Retina (tissue), 1 donor: ENCODE measurements around the gene ANKRD39.
"Not testable (repeated sequence)": the region's sequence is repeated elsewhere in the genome, so short reads cannot be mapped to it uniquely, and the experiment has no call there.

ENCODE experiments used
- DNase-seq: peaks from one replicate; pipeline ENCODE4 v3.0.0-alpha.2; 2016

ANKRD39 gene

GRCh38 chr2:96869822-96870625 is 12.2 kb upstream of the ANKRD39 start, which contains the start of gene SEMA4C:
SEMA4C (minus strand) TSS chr2:96870080; CDS start chr2:96867886, 2,194 bp downstream.
- DNase-seq: peak; percentile 69

GRCh38 chr2:96869281-96869821 is 11.5 kb upstream of the ANKRD39 start:
- DNase-seq: no peak

DNA sequence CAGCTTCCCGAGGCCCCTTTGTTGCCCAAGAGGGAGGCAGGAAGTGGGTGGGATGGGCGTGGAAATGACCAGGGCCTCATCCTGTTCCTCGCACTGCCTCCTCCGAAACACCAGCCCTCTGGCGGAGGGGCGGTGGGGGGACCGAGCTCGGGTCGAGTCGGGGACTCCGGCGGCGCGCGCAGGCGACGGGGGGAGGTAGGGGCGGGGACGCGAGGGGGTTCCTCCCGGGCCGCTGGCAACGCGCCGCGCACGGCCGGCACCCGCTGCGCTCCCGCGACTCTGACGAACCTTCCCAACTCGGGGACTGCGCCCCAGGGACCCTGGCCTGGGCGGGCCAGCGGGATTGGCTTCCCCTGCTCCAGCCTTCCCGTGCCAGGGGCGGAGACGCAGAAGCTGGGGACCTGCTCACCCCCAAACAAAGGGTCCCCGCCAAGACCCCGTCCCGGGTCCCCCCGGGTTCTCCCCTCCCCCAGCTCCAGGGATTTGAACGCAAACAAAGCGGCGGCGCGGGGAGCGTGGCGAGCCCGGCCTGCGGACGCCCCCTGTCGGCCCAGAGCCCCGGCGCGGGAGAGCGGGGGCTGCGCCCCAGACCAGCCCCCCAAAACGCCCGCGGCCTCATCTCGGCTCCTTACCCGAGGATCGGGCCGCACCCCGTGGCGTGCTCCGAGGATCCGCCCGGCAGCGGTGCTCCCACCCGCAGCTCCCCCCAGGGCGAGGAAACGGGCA is 10.9 kb upstream of the ANKRD39 start:
- DNase-seq: peak; percentile 88

DNA sequence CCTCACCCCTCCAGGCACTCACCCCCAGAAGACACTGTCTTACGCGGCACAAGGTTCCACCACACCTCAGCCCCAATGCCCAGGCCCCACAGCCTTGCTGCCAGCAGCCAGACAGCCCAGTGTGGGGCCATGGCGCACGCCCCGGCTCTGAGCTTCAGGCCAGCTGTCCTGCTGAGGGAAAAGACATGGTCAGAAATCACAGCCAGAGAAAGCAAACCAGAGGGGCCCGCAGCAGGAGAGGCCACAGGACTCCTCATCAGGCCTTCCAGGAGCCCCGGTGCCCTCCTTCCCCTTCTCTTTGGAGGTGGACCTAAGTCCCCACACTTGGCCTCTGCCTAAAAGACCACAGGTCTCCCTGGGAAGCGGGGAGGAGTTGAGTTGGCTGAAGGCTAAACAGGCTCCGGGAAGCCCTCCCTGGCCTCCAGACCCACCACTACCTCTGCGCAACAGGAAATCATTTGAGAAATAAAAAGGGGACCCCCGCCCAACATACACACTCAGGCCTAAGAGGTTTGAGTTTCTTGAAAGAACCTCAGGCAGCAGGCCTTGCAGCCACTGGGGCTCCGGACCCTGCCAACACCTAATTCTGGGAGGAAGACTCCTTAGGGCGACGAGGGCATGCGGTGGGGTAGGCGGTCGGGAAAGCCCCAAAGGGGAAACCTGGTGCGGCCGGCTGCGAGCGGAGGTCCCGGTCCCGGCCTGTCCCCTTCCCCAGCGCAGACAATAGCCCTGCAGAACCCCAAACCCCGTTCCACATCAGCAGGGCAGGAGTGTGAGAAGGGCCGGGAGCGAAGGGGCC is 10.1 kb upstream of the ANKRD39 start:
- peak; percentile 81 for DNase-seq

GRCh38 chr2:96866986-96867755 is 9.4 kb upstream of the ANKRD39 start:
- DNase-seq: no peak

- no peak for DNase-seq
Measured at GRCh38 chr2:96866586-96866985, 8.8 kb upstream of the ANKRD39 start.

DNA sequence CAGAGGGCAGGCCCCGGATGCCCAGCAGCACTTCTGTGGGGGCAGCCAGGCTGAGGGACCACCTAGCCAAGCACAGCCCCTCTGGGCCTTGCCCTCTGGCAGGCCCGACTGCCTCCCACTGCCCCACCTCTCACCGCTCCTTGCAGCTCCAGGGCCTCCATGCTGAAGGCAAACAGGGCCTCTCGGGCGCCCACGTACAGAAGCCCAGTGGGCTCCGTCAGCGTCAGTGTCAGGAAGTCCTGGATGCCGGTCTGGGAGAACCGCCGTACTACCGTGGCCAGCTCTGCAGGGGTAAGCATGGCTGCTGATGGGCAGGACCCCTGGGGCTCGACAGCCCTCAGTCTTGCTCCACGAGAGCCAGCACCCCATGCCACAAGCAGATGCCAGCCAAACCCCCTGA is 8.3 kb upstream of the ANKRD39 start:
- DNase-seq: no peak

DNA sequence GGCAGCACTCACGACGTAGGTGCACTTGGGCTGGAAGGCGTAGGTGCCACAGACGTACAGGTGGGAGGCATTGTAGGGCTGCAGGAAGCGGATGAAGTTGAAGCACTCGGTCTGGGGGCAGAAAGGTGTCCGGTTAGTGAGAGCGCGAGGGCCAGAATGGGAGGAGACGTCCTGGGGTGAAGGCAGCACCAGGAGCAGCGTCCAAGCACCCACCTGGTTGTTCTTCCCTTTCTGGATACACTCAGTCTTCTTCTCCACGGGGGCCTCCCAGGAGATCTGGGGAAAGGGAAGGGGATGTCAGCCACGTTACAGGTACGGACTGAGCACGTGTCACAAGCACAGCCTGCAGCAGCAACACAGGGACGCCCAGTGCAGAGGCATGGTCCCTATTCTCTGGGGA is 7.8 kb upstream of the ANKRD39 start:
- no peak for DNase-seq

GRCh38 chr2:96864343-96865091 is 6.7 kb upstream of the ANKRD39 start:
- DNase-seq: no peak

DNA sequence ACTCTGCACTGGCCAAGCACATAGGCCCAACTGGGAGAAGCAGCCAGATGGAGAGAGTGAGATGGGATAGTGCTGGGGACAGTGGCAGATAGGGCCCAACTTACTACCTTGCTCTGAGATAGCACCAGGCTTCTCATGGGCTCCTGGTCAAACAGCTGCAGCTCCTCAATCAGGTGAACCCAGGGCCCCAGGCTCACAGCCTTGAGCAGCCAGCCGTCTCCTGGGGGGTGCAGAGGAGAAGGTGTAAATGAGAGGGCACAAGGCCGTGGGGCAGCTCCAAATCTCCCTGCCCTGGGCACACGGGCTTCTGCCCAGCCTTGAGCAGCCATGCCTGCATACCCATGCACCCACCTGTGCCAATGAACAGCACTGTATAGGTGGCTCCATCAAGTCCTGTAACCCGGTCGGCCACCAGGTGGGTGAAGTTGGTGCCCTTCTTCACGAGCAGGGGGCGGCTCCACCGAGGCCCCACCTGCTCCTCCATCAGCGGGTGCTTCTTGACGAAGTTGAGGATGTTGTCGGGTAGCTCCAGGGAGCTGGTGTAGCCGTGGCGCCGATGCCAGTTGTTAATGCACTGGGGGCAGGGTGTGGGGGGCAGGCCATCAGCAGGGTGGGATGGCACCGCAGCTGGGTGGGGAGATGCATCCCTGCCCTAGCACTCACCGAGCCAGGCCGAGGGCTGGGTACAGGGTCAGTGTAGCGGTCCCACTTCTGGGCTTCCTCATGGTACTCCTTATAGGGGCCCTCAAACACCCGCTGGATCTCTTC is 5.9 kb upstream of the ANKRD39 start:
- no peak for DNase-seq

DNA sequence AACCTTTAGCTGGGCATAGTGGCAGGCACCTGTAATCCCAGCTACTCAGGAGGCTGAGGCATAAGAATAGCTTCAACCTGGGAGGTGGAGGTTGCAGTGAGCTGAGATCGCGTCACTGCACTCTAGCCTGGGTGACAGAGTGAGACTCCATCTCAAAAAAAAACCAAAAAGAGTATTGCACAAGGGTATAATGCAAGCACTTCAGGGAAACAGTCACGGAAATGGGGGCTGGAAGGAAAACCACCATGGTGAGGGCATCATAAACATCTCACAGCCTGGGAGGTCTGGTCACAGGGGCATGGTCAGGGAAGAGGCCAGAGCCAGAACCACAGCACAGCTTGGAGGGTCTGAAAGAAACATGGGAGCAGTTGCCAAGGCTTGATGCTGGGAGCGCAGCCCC is 5.2 kb upstream of the ANKRD39 start:
- DNase-seq: not testable (repeated sequence)

- DNase-seq: no peak
Measured at GRCh38 chr2:96861074-96861473, 3.3 kb upstream of the ANKRD39 start.

GRCh38 chr2:96860065-96861029 is 2.5 kb upstream of the ANKRD39 start:
- DNase-seq: no peak

- DNase-seq: no peak
Measured at GRCh38 chr2:96859681-96860064, 1.9 kb upstream of the ANKRD39 start.

DNA sequence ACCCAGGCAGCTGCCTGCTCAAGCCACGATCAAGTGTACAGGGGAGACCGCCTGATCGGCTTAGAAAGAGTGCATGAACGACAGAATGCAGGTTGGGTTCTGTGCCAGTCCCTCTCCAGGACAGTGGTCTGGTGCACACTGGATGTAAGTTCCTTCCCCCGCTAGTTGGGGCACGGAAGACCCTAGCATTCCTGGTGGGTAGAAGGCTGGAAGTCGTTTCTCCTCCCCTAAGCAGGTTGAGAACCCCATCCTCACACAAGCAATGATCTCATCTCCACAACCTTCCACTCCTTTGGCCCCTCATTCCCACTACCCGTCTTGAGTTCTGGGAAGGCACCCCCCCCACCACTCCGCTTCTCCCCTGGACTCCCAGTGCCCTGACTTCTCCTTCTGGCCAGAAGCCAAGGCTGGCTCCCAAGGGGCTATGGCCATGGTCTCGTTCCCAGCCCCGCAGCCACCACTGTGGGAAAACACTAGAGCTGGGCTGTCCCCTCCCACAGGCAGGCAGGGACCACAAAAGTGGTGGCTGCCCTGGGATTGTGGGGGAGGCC is 1.4 kb upstream of the ANKRD39 start:
- DNase-seq: no peak

- no peak for DNase-seq
Measured at GRCh38 chr2:96856776-96857666, 795 bp downstream of the ANKRD39 start.

DNA sequence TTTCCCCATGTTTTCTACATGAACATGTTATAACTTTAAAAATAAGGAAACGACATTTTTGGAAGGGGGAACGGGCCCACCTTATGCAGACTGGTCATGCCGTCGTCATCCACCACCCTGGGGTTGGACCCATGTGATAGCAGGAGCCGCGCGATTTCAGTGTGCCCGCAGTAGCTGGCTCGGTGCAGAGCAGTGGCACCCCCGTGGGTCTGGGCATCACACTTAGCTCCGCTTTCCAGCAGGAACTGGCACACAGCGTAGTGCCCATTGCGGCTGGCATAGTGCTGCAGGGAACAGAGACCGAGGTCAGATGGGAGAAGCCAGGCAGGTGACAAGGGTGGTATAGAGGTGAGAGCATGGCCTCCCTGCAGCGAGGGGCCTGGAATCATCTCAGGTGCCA is 4.5 kb downstream of the ANKRD39 start:
- no peak for DNase-seq

- DNase-seq: no peak
Measured at GRCh38 chr2:96852667-96853066, 5.1 kb downstream of the ANKRD39 start.
